ENCODE measurements around the gene MYL7. TPM values are rescaled to one million over a fixed set of nuclear protein-coding genes. Genes with fewer than 3 reads are reported as not detected.
"Not testable (repeated sequence)": the region's sequence is repeated elsewhere in the genome, so short reads cannot be mapped to it uniquely, and the experiment has no call there.

Gene MYL7
- total RNA-seq, 1 donor from 2014 or later: 1.6 TPM

DNA sequence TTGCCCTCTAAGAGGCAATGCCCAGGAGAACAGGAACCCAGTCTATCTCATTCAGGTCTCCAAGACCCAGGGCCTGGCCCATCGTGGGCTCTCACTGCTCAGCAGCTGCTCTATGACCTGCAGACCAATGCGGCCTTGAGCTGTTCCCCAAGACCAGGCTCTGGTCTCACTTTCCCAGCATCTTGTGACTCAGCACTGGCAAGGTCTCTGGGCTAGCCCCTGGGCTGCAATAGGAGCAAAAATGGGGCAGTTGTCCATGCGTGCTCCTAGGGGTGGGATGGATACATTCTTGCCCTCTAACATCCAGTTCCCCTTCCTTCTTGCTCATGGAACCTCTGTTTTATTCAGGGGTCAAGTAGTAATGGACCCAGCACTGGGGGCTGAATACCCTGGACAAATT is 34.6 kb upstream of the MYL7 start:
- ATAC-seq (no peak), DNase-seq (no peak)
- Histone ChIP-seq H3K4me1 (no peaks in the 10 kb centered on the region), H3K27ac (no peak overlapping the region), H3K4me3 (no peak overlapping the region), H3K9me3 (no peaks in the 10 kb centered on the region), H3K27me3 (ENCODE audit: low read depth) (peaks cover 17% of the 10 kb centered on the region), H3K36me3 (no peaks in the 10 kb centered on the region)
- no peak for TF ChIP-seq CTCF (IDR thresholded peaks at IDR 0.05)
- intact Hi-C loops (cut with DNase I): no loop called here

DNA sequence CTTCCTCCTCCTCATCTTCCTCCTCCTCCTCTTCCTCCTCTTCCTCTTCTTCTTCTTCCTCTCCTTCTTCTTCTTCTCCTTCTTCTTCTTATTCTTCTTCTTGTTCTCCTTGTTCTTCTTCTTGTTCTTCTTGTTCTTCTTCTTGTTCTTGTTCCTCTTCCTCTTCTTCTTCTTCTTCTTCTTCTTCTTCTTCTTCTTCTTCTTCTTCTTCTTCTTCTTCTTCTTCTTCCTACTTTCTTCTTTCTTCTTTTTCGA is 33.5 kb upstream of the MYL7 start:
- H3K4me1 ChIP-seq; intact Hi-C loops (cut with DNase I): not testable (repeated sequence)

DNA sequence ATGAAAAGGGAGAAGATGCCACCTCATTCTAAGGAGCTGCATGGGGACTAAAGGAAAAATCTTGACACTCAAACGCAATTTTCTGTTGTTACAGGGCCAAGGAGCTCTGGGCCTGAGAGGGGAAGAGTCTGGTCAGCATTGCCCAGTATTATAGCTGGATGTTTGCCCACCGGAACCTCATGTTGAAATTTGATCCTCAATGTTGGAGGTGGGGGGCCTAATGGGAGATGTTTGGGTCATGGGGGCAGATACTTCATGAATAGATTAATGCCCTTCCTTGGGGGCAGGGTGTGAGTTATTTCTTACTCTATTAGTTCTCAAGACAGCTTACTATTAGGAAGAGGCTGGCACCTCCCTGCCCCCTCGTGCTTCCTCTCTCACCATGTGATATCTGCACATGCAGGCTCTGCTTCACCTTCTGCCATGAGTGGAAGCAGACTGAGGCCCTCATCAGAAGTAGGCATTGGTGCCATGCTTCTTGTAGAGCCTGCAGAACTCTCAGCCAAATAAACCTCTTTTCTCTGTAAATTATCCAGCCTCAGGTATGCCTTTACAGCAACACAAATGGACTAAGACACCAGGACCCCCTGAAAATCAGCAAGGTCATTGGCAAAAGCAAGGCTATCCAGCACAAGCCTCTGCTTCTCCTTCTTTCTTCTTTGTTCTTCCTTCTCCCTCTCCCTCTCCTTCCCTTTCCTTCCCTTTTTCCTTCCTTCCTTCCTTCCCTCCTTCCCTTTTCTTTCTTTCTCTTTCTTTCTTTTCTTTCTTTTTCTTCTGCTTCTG is 33.0 kb upstream of the MYL7 start:
- Histone ChIP-seq H3K36me3 (no peaks in the 10 kb centered on the region), H3K27me3 (ENCODE audit: low read depth) (peaks cover 17% of the 10 kb centered on the region), H3K27ac (no peak overlapping the region), H3K9me3 (no peaks in the 10 kb centered on the region), H3K4me1 (no peaks in the 10 kb centered on the region), H3K4me3 (no peak overlapping the region)
- ATAC-seq: no peak
- intact Hi-C loops (cut with DNase I): no loop called here
- no peak for TF ChIP-seq CTCF (IDR thresholded peaks at IDR 0.05)
- no peak for DNase-seq

More for the DNA sequence above, 33.5 kb upstream of the MYL7 start:
- not testable (repeated sequence) for ATAC-seq, H3K4me3 ChIP-seq, H3K9me3 ChIP-seq, DNase-seq, H3K36me3 ChIP-seq, H3K27ac ChIP-seq
- peaks cover 17% of the 10 kb centered on the region for H3K27me3 ChIP-seq (ENCODE audit: low read depth)

GRCh38 chr7:44172803-44173424 is 31.8 kb upstream of the MYL7 start:
- ATAC-seq (no peak), DNase-seq (no peak)
- H3K27me3 ChIP-seq (ENCODE audit: low read depth): peaks cover 15% of the 10 kb centered on the region
- H3K27ac ChIP-seq: no peak overlapping the region
- intact Hi-C loops (cut with DNase I): no loop called here
- no peak overlapping the region for H3K4me3 ChIP-seq
- no peaks in the 10 kb centered on the region for H3K36me3 ChIP-seq
- H3K4me1 ChIP-seq: no peaks in the 10 kb centered on the region
- TF ChIP-seq CTCF (IDR thresholded peaks at IDR 0.05): no peak
- H3K9me3 ChIP-seq: no peaks in the 10 kb centered on the region

GRCh38 chr7:44172352-44172751 is 31.2 kb upstream of the MYL7 start:
- ATAC-seq (no peak), DNase-seq (no peak)
- intact Hi-C loops (cut with DNase I): no loop called here
- Histone ChIP-seq H3K4me3 (no peak overlapping the region), H3K27me3 (ENCODE audit: low read depth) (peaks cover 9% of the 10 kb centered on the region), H3K9me3 (no peaks in the 10 kb centered on the region), H3K27ac (no peak overlapping the region), H3K36me3 (no peaks in the 10 kb centered on the region), H3K4me1 (no peaks in the 10 kb centered on the region)
- no peak for TF ChIP-seq CTCF (IDR thresholded peaks at IDR 0.05)

DNA sequence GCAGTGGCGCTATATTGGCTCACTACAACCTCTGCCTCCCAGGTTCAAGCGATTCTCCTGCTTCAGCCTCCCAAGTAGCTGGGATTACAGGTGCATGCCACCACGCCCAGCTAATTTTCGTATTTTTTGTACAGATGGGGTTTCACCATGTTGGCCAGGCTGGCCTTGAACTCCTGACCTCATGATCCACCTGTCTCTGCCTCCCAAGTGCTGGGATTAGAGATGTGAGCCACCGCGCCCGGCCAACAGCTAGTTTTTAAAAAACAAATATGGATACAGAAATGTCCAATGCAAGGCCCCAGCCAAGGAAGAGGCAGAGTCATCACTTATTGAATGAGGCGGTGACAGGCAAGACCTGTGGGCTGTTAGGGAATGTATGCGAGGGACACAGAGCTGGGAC is 30.8 kb upstream of the MYL7 start:
- intact Hi-C loops (cut with DNase I): not testable (repeated sequence)

More for the DNA sequence above, 30.8 kb upstream of the MYL7 start:
- not testable (repeated sequence) for H3K9me3 ChIP-seq; H3K27ac ChIP-seq; H3K4me1 ChIP-seq; H3K4me3 ChIP-seq; H3K27me3 ChIP-seq (ENCODE audit: low read depth); ATAC-seq; DNase-seq; H3K36me3 ChIP-seq
